Breast epithelium (tissue), 3 donors: ENCODE results near the gene GLI3.

ENCODE experiments used
- POLR2A ChIP-seq: fragments of 450-650 bp; IDR thresholded peaks from one replicate; pipeline ENCODE4 v1.6.1; 2016; ENCODE audit warnings: antibody characterized with exemption, mild to moderate bottlenecking, moderate library complexity
- TF ChIP-seq, protein P1 (sequence below), 3 donors: fragments of 450-650 bp; IDR thresholded peaks; one replicate each; pipeline ENCODE4 v1.5.1; 2016 to 2017; ENCODE audit warnings: antibody characterized with exemption in 3 of 3, mild to moderate bottlenecking in 3 of 3, moderate library complexity in 3 of 3

DNA sequence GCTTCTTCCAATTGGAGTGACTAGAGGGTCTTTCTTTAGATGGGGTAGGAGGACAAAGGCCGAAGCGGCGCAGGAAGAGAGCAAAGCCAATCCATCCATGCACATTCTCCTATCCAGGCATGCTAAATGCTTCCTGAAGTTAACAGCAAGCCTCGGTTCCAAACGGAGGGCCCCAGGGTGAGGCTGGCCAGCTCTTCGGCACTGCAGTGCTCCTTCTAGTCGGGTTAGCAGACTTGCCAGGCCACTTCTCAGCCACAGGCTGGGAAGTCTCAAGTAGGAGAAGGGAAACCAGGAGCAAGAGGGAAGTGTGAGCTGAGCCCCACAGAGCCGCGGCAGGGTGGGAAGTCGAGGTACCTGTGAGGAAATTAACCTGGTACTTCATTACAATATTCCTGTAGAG is 280.3 kb downstream of the GLI3 start:
- TF ChIP-seq, protein P1, sequence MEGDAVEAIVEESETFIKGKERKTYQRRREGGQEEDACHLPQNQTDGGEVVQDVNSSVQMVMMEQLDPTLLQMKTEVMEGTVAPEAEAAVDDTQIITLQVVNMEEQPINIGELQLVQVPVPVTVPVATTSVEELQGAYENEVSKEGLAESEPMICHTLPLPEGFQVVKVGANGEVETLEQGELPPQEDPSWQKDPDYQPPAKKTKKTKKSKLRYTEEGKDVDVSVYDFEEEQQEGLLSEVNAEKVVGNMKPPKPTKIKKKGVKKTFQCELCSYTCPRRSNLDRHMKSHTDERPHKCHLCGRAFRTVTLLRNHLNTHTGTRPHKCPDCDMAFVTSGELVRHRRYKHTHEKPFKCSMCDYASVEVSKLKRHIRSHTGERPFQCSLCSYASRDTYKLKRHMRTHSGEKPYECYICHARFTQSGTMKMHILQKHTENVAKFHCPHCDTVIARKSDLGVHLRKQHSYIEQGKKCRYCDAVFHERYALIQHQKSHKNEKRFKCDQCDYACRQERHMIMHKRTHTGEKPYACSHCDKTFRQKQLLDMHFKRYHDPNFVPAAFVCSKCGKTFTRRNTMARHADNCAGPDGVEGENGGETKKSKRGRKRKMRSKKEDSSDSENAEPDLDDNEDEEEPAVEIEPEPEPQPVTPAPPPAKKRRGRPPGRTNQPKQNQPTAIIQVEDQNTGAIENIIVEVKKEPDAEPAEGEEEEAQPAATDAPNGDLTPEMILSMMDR (IDR thresholded peaks at IDR 0.05) = no peak
- no peak for TF ChIP-seq POLR2A
